H9 (cell line): ENCODE measurements around the gene APLF. TPM values are rescaled to one million over a fixed set of nuclear protein-coding genes. Genes with fewer than 3 reads are reported as not detected.

Source experiments
- DNase-seq: peaks from one replicate; pipeline ENCODE4 v3.0.0-alpha.2; 2017
- H2AFZ ChIP-seq: one replicate; pipeline ENCODE4 v1.6.1; 2013; ENCODE audit warnings: mild to moderate bottlenecking, low read length, control low read depth, moderate library complexity
- H2AK5ac ChIP-seq: 2 replicates; pipeline ENCODE4 v1.6.1; 2013; ENCODE audit warnings: low read length, control low read depth, mixed read lengths; ENCODE audit not compliant: insufficient read length
- H2BK120ac ChIP-seq: one replicate; pipeline ENCODE4 v1.6.1; 2013; ENCODE audit warnings: low read depth, mild to moderate bottlenecking, low read length, control low read depth, inconsistent platforms; ENCODE audit not compliant: poor library complexity, severe bottlenecking
- H2BK12ac ChIP-seq: 2 replicates; pipeline ENCODE4 v1.6.1; 2013; ENCODE audit warnings: low read length, control low read depth, mixed read lengths, low read depth; ENCODE audit not compliant: insufficient read length
- H2BK15ac ChIP-seq: 2 replicates; pipeline ENCODE4 v1.6.1; 2013; ENCODE audit warnings: low read depth, low read length, control low read depth
- H2BK20ac ChIP-seq: one replicate; pipeline ENCODE4 v1.6.1; 2013; ENCODE audit warnings: low read depth, mild to moderate bottlenecking, low read length, control low read depth, inconsistent platforms; ENCODE audit not compliant: poor library complexity, severe bottlenecking
- H2BK5ac ChIP-seq: 2 replicates; pipeline ENCODE4 v1.6.1; 2013; ENCODE audit warnings: low read length, control low read depth, mixed read lengths; ENCODE audit not compliant: insufficient read length
- H3K14ac ChIP-seq: 2 replicates; pipeline ENCODE4 v1.6.1; 2013; ENCODE audit warnings: low read length, control low read depth; ENCODE audit not compliant: insufficient read depth
- H3K18ac ChIP-seq: 2 replicates; pipeline ENCODE4 v1.6.1; 2013; ENCODE audit warnings: low read depth, mild to moderate bottlenecking, mixed read lengths, low read length, control low read depth; ENCODE audit not compliant: insufficient read length
- H3K23ac ChIP-seq: 2 replicates; pipeline ENCODE4 v1.6.1; 2013; ENCODE audit warnings: low read length, control low read depth, mixed read lengths, low read depth; ENCODE audit not compliant: insufficient read length
- H3K23me2 ChIP-seq: 2 replicates; pipeline ENCODE4 v1.6.1; 2013; ENCODE audit warnings: low read depth, mild to moderate bottlenecking, mixed read lengths, low read length, control low read depth; ENCODE audit not compliant: insufficient read length, poor library complexity, severe bottlenecking
- H3K27ac ChIP-seq: 2 replicates; pipeline ENCODE4 v1.5.1; 2013; ENCODE audit warnings: low read length, control low read depth, mixed read lengths, low read depth; ENCODE audit not compliant: insufficient read length
- H3K27me3 ChIP-seq: 2 replicates; pipeline ENCODE4 v1.6.1; 2013; ENCODE audit warnings: low read length, control low read depth, inconsistent platforms; ENCODE audit not compliant: insufficient read depth
- H3K4ac ChIP-seq: 2 replicates; pipeline ENCODE4 v1.6.1; 2013; ENCODE audit warnings: low read depth, mild to moderate bottlenecking, control low read depth, inconsistent platforms, low read length, moderate library complexity
- H3K4me1 ChIP-seq: 2 replicates; pipeline ENCODE4 v1.6.1; 2013; ENCODE audit warnings: low read length, control low read depth, inconsistent platforms; ENCODE audit not compliant: insufficient read depth
- H3K4me2 ChIP-seq: 2 replicates; pipeline ENCODE4 v1.6.1; 2013; ENCODE audit warnings: low read length, control low read depth, mixed read lengths; ENCODE audit not compliant: insufficient read length, insufficient read depth
- H3K56ac ChIP-seq: 2 replicates; pipeline ENCODE4 v1.6.1; 2013; ENCODE audit warnings: low read depth, mild to moderate bottlenecking, mixed read lengths, low read length, control low read depth; ENCODE audit not compliant: insufficient read length
- H3K79me1 ChIP-seq: 2 replicates; pipeline ENCODE4 v1.6.1; 2013; ENCODE audit warnings: low read depth, mild to moderate bottlenecking, moderate library complexity, low read length, control low read depth, inconsistent platforms; ENCODE audit not compliant: insufficient read depth, poor library complexity, severe bottlenecking
- H3K79me2 ChIP-seq: 2 replicates; pipeline ENCODE4 v1.6.1; 2013; ENCODE audit warnings: low read length, control low read depth, inconsistent platforms; ENCODE audit not compliant: insufficient read depth
- H3K9ac ChIP-seq: 2 replicates; pipeline ENCODE4 v1.6.1; 2013; ENCODE audit warnings: low read length, control low read depth, mixed read lengths; ENCODE audit not compliant: insufficient read length; ENCODE audit errors: extremely low read depth
- H3K9me3 ChIP-seq: one replicate; pipeline ENCODE4 v1.6.1; 2013; ENCODE audit warnings: low read depth, low read length, inconsistent platforms; ENCODE audit not compliant: control insufficient read depth
- H3T11ph ChIP-seq: one replicate; pipeline ENCODE4 v1.6.1; 2013; ENCODE audit warnings: mild to moderate bottlenecking, low read length, control low read depth, inconsistent platforms
- H4K20me1 ChIP-seq: one replicate; pipeline ENCODE4 v1.6.1; 2013; ENCODE audit not compliant: control insufficient read depth, insufficient read length, insufficient read depth
- H4K5ac ChIP-seq: 2 replicates; pipeline ENCODE4 v1.6.1; 2013; ENCODE audit warnings: low read depth, mild to moderate bottlenecking, mixed read lengths, low read length, control low read depth; ENCODE audit not compliant: insufficient read length
- H4K8ac ChIP-seq: replicated peaks from 2 replicates; pipeline ENCODE4 v1.6.1; 2013; ENCODE audit warnings: low read length, control low read depth, mixed read lengths, low read depth; ENCODE audit not compliant: insufficient read length
- H4K91ac ChIP-seq: 2 replicates; pipeline ENCODE4 v1.6.1; 2013; ENCODE audit warnings: low read depth, mild to moderate bottlenecking, moderate library complexity, mixed read lengths, low read length, control low read depth; ENCODE audit not compliant: insufficient read length
- H3K27ac Mint-ChIP-seq, 3 experiments: 2 replicates in 2 of 3; 3 replicates in 1 of 3; pipeline ENCODE4 v1.8.0; 2020 to 2021; ENCODE audit warnings: mixed read lengths in 3 of 3, mild to moderate bottlenecking in 1 of 3, moderate library complexity in 1 of 3
- H3K27me3 Mint-ChIP-seq: 2 replicates; pipeline ENCODE4 v1.8.0; 2021; ENCODE audit warnings: low read depth, mild to moderate bottlenecking, moderate library complexity, mixed read lengths
- H3K36me3 Mint-ChIP-seq, 3 experiments: 2 replicates in 2 of 3; 3 replicates in 1 of 3; pipeline ENCODE4 v1.8.0; 2020 to 2021; ENCODE audit warnings: low read depth in 3 of 3, mixed read lengths in 3 of 3; ENCODE audit not compliant: insufficient read depth in 1 of 3
- H3K4me1 Mint-ChIP-seq, 2 experiments: 2 replicates each; pipeline ENCODE4 v1.8.0; 2020; ENCODE audit warnings: mixed read lengths in 2 of 2
- H3K4me3 Mint-ChIP-seq, 2 experiments: 2 replicates in 1 of 2; 3 replicates in 1 of 2; pipeline ENCODE4 v1.8.0; 2020 to 2021; ENCODE audit warnings: mild to moderate bottlenecking in 2 of 2, mixed read lengths in 2 of 2, moderate library complexity in 1 of 2
- H3K9me3 Mint-ChIP-seq, 2 experiments: 2 replicates in 1 of 2; 3 replicates in 1 of 2; pipeline ENCODE4 v1.8.0; 2020; ENCODE audit warnings: mild to moderate bottlenecking in 2 of 2, mixed read lengths in 2 of 2, moderate library complexity in 1 of 2
- WGBS: extraction: QIAGEN DNeasy Blood & Tissue Kit; methylation state at CpG from one replicate; pipeline ENCODE4 v1.1.7; 2013; ENCODE audit warnings: missing lambda C conversion rate, low lambda C conversion rate, mixed read lengths; ENCODE audit not compliant: insufficient read length; ENCODE audit errors: extremely low coverage; 5-methylcytosine and 5-hydroxymethylcytosine counted together
- total RNA-seq: library from RNA; stranded (reverse); gene quantifications from 2 replicates; pipeline ENCODE4 v1.2.1, GENCODE V29; 2021
- TF ChIP-seq, protein P1 (sequence below): fragments of 200-600 bp; sonication (generic); conservative IDR thresholded peaks from 3 replicates; pipeline ENCODE4 v1.8.0; 2021; ENCODE audit warnings: antibody characterized with exemption, mild to moderate bottlenecking

The APLF gene
- total RNA-seq, 1 experiment from 2014 or later: 3.7 TPM

DNA sequence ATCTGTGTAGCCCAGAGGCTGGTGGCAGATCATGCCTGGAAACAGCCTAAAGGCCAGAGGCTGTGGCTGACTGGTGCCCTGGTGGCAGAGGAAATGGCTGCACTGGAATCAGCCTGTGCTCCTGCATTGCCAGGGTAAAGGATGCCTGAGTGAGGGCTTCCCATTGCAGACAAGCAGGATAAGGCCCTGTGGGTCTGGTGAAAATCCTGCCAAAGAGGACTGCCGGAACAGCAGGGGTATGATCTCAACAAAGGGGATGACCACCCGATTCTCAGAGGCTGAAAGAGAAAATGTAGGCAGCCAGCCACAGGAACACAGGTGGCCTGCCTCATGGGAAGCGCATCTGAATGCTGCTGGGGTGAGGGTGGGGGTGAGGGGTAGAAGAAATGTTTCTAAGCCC lies 48.5 kb upstream of the APLF start:
- Mint-ChIP-seq H3K9me3 (no peaks in the 10 kb centered on the region), H3K36me3 (no peaks in the 10 kb centered on the region; a peak in 1 of 7 replicates), H3K4me3 (no peak overlapping the region), H3K4me1 (peaks cover 28 to 33% of the 10 kb centered on the region in 2 experiments), H3K27me3 (no peaks in the 10 kb centered on the region), H3K27ac (no peak overlapping the region)
- Histone ChIP-seq H3K27ac (no peak overlapping the region), H3K14ac (no peak overlapping the region), H3K4me1 (peaks cover 3% of the 10 kb centered on the region; the same call in 1 of the 2 replicates), H3K56ac (no peak overlapping the region), H3K9ac (no peak overlapping the region), H2BK12ac (no peak overlapping the region), H2BK5ac (no peak overlapping the region), H3K27me3 (no peaks in the 10 kb centered on the region), H4K20me1 (no peaks in the 10 kb centered on the region), H3K23ac (no peak overlapping the region), H3K4ac (no peak overlapping the region), H3T11ph (no peak overlapping the region), H3K23me2 (no peaks in the 10 kb centered on the region), H4K5ac (no peak overlapping the region), H2BK20ac (no peak overlapping the region), H2AK5ac (no peak overlapping the region), H3K79me1 (no peaks in the 10 kb centered on the region), H3K4me2 (no peak overlapping the region), H2AFZ (no peak overlapping the region), H3K18ac (no peak overlapping the region), H2BK120ac (no peak overlapping the region), H3K79me2 (no peaks in the 10 kb centered on the region), H2BK15ac (no peak overlapping the region), H3K9me3 (no peaks in the 10 kb centered on the region), H4K91ac (no peak overlapping the region), H4K8ac (no peak overlapping the region)
- DNase-seq: peak; percentile 60
- WGBS: no CpG with 5 or more reads among the region's 3 CpGs
- TF ChIP-seq, protein P1, sequence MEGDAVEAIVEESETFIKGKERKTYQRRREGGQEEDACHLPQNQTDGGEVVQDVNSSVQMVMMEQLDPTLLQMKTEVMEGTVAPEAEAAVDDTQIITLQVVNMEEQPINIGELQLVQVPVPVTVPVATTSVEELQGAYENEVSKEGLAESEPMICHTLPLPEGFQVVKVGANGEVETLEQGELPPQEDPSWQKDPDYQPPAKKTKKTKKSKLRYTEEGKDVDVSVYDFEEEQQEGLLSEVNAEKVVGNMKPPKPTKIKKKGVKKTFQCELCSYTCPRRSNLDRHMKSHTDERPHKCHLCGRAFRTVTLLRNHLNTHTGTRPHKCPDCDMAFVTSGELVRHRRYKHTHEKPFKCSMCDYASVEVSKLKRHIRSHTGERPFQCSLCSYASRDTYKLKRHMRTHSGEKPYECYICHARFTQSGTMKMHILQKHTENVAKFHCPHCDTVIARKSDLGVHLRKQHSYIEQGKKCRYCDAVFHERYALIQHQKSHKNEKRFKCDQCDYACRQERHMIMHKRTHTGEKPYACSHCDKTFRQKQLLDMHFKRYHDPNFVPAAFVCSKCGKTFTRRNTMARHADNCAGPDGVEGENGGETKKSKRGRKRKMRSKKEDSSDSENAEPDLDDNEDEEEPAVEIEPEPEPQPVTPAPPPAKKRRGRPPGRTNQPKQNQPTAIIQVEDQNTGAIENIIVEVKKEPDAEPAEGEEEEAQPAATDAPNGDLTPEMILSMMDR: peak; percentile 47
